Colon (tissue), 2 donors: Measurements from ENCODE around the gene SERTAD1.

Experiments used
- FAIRE-seq: peaks from 2 replicates; lab custom pipeline; 2012; peaks lifted over from hg19 to GRCh38; lab: Jason Lieb, UNC
- donor health status: control.
- donor health status: control.

The SERTAD1 gene

GRCh38 chr19:40400559-40400958 is 25.2 kb downstream of the SERTAD1 start:
- no peak for FAIRE-seq

GRCh38 chr19:40398417-40399131 is 27.2 kb downstream of the SERTAD1 start:
- no peak for FAIRE-seq

DNA sequence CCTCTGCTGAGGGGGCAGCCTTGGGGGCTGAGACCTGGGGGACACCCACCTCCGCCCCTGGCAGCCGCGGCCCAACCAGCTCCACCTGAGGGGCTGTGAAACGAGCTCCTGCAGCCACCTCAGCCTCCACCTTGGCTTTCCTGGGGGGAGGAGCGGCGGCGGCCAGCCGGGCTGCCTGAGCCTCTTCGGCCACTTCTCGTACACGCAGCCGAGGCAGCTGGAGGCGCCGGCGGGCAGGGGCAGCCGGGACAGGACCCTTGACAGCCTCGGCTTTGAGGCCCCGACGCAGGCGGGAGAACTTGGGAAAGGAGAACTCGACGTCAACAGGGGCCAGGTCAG is 28.3 kb downstream of the SERTAD1 start:
- no peak for FAIRE-seq

- FAIRE-seq = no peak
Observed at GRCh38 chr19:40396886-40397567, 28.8 kb downstream of the SERTAD1 start.

GRCh38 chr19:40395956-40396355 is 29.8 kb downstream of the SERTAD1 start:
- no peak for FAIRE-seq

DNA sequence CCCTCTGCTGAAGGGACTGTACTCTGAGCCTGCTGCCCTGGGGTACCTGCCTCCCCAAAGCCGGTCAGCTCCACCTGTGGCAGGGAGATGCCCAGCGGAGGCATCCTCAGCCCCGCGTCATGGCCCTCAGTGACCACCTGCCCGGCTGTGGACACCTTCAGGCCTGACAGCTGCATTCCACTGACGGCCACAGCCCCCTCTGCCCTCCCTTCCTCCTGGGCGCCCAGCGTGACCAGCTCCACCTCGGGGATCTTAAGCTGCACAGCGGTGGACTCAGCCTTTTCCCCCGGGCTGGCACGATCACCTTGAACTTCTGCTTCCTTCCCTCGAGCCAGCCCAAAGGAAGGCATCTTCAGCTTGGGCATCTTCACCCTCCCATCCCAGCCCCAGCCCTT is 31.0 kb downstream of the SERTAD1 start:
- no peak for FAIRE-seq

DNA sequence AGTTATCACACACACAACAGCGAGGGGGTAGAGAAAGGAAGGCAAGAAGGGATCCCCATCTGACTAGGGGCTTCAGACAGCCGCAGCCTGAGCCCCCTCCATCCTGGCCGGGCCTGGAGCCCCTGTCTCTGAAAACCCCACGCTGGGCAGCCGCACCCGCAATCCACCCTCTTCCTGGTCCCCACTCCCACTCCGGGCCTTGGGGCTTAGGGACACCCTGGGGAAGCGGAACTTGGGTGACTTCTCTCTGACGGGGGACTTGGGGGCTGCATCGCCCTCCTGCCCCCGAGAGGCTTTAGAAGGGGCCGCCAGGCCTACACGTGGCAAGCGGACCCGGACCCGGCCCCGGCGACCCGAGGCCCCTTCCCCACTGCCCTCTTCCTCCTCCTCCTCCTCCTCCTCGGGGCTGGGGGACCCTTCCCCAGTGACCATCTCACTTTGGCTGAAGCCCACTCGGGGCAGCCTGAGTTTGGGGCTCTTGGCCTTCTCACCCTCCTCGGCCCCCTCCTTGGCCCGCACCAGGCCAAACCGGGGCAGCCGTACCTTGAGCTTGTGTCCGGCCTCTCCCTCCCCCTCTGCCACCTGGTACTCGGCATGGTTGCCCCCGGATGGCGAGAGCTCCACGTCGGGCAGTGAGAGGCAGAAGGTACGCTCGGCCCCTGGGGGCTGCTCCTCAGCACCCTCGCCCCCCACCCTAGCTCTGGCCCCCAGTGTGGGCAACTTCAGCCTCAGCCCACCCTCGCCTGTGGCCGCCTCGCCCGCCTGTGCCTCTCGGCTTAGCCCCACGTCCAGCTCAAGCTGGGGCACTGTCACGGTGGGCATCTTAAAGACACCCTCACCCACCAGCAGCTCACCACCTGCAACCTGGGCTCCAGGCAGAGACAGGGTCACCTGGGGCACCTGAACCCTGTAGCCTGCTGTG is 31.6 kb downstream of the SERTAD1 start:
- FAIRE-seq = no peak

DNA sequence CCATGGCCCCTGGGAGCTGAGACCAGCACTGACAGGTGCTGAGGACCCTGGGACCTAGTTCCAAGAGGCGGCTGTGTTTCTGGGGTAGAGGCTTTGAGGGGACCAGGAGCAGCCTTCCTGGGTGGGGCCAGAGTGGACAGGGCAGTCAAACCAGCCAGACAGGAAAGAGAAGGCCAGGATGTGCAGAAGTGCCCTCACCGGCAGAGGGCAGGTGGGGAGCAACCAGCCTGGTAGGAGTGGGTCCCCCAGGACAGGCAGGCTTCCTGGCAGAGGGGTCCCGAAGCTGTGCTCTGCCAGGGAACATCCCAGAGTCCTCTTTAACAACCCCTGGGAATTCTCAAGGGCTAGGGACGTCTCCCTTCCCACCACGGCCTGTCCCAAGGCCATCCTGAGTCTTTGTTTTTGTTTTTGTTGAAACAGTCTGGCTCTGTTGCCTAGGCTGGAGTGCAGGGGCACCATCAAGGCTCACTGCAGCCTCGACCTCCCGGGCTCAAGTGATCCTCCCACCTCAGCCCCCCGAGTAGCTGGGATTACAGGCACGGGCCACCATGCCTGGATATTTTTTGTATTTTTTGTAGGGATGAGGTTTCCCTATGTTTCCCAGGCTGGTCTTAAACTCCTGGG is 32.8 kb downstream of the SERTAD1 start:
- no peak for FAIRE-seq

- FAIRE-seq = no peak
Observed at GRCh38 chr19:40392123-40392522, 33.7 kb downstream of the SERTAD1 start.

DNA sequence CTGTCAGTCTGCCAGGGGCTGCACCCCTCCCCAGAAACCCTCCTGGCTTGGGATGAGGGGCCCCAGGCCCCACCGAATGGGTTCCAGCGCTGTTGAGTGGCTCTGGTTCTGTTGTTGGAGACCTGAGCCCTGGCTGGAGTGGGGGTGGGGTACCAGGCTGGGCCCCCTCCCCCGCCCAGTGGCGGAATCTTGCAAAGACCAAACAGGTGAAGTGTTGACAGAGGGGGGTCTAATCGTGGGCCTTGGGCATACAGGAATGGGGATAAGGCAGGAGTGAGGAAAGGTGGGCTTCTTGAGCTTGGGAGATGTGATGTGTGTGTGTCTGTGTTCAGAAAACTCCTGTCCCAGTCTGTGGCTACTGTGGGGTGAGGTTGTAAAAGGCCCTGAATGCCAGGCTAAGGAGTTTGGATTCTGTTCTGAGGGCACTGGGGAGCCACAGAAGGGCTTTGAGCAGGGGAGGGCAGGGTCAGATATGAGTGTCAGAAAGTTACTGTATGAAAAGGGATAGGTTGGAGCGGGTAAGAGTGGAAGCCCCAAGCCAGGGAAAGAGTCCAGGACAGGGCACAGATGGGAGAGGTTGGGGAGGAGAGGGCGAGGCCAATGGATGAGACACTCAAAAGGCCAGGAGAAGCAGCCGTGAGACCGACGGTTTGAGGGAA is 35.6 kb downstream of the SERTAD1 start, which contains the start of gene HIPK4:
Gene HIPK4, minus strand, starts transcription at position 98 of the 659 bp plus-strand sequence. CDS start 279 bp downstream, outside the sequence.
- FAIRE-seq = no peak

- no peak for FAIRE-seq
Observed at GRCh38 chr19:40389404-40390083, 36.2 kb downstream of the SERTAD1 start.

DNA sequence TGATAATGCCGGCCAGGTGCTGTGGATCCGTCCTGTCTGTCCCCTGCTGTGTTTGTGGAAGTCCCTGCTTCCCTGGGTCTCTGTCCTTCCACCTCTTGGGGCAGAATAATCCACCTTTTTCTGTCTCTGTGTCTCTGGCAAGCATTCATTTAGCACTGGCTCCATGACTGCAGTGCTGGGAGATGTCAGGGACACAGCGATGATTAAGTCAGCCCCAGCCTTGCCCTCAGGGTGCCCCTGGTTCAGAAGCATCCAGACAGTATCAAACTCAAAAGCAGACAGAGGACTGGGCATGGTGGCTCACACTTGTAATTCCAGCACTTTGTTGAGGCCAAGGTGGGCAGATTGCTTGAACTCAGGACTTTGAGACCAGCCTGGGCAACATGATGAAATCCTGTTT is 37.3 kb downstream of the SERTAD1 start:
- FAIRE-seq = no peak

DNA sequence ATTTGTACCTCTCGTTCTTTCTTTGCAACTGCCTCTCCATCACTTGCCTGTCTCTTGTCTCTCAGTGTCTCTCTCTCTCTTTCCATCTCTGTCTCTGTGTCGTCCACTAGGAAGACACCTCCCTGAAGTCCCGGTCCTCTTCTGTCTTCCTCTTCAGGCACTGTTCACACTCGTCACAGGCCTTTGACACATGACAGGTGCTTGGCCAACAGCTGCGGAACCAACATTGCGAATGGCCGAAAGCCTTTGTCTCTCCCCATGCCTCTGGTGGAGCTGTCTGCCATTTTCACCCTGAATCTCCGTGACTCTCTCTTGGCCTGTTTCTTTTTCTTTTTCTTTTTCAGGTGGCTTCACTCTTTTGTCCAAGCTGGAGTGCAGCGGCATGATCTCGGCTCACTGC is 38.6 kb downstream of the SERTAD1 start:
- FAIRE-seq = no peak

DNA sequence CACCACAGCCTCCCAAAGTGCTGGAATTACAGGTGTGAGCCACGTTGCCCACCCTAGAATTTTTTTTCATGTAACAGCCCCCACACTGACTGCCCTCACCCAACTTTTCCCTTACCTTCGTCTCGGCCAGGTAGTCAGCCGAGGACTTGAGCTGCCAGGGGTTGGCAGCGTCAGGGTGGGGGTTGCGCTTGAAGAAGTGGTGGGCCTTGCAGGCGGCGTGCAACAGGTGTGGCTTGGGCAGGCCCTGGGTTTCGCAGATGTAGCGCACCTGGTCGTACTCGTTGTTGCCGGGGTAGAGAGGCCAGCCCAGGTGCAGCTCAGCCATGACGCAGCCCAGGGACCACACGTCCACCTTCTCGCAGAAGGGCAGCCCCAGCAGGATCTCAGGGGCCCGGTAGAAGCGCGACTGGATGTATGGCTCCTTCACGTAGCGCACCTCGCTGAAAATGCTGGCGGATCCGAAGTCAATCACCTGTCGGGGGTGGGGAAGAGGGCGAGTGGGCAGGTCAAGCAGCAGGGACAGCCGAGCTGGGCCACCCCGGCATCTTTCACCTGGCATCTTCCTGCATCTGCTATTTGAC is 42.0 kb downstream of the SERTAD1 start:
- no peak for FAIRE-seq

DNA sequence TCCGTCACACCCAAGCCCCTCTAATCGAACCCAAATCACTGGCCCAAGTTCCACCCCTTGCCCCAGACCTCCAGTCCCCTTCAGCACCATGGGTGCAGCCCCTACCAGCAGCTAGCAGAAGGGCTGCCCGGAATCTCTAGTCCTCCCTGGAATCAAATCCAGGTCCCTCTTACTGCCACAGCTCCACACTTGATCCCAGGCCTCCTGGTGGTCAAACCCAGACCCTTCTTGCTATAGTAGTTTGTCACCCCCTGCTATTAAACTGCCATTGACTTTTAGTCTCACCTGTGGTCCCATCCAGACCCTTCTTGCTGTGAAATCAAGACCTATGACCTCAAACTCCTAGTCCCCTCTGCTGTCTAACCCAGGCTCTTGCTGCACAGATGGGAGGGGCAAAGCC is 44.5 kb downstream of the SERTAD1 start:
- no peak for FAIRE-seq

DNA sequence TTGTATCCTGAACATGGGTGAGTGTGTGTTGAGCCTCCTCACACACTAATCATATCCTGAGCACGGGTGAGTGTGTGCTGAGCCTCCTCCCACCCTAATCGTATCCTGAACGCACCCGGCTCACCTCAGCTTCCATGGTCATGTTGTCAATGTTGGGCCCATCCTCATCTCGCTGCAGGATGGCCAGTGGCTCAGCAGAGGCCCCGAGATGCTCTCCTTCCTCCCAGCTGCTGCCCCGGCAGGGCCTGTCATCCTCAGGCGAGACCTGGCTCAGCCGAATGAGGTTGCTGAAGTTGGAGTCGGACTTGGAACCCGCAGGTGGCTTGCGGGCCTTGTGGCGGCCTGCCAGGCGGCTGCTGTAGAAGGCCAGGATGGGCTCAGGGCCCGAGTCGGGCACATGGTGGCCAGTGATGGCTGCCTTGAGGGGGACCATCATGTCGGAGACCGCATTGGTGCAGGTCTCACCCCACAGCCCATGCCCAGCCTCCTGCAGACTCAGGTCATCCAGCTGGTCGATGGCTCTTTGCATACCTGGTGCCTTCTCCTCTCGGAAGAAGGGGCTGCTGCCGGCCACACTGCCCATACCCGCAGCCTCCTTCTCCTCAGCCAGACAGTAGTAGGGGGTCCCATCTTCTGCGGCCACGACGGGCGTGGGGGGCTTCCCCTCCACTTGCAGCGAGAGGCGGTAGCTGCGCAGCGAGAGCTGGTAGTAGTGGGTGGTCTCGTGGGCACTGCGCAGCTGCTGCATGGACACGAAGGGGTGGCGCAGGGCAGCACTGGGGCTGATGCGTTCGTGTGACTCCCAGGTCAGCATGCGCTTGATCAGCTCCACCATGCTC is 45.4 kb downstream of the SERTAD1 start:
- FAIRE-seq = no peak

GRCh38 chr19:40379446-40380198 is 46.2 kb downstream of the SERTAD1 start:
- no peak for FAIRE-seq

DNA sequence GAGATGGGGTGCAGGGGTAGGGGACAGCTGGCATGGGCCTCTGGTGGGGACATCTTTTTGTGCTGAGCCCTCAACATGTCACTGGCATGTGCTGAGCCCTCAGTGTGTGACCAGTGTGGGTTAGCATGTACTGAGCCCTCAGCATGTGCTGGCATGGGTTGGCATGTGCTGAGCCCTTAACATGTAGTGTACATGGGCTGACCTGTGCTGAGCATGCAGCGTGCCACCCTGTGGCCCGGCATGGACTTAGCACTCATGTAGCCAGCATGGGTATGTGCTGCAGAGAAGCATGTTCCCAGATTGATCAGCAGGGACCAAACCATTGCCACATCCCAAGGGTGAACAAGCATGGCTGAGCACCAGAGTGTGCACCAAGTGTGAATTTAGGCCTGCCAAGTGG is 47.3 kb downstream of the SERTAD1 start:
- no peak for FAIRE-seq

- no peak for FAIRE-seq
Observed at GRCh38 chr19:40377876-40378385, 47.9 kb downstream of the SERTAD1 start.
